Measurements from ENCODE around the gene TMEM178A.
A peak's percentile ranks its signal among the peaks of the same experiment; 100 is the strongest.
"Not testable (repeated sequence)": the region's sequence is repeated elsewhere in the genome, so short reads cannot be mapped to it uniquely, and the experiment has no call there.

TMEM178A gene

DNA sequence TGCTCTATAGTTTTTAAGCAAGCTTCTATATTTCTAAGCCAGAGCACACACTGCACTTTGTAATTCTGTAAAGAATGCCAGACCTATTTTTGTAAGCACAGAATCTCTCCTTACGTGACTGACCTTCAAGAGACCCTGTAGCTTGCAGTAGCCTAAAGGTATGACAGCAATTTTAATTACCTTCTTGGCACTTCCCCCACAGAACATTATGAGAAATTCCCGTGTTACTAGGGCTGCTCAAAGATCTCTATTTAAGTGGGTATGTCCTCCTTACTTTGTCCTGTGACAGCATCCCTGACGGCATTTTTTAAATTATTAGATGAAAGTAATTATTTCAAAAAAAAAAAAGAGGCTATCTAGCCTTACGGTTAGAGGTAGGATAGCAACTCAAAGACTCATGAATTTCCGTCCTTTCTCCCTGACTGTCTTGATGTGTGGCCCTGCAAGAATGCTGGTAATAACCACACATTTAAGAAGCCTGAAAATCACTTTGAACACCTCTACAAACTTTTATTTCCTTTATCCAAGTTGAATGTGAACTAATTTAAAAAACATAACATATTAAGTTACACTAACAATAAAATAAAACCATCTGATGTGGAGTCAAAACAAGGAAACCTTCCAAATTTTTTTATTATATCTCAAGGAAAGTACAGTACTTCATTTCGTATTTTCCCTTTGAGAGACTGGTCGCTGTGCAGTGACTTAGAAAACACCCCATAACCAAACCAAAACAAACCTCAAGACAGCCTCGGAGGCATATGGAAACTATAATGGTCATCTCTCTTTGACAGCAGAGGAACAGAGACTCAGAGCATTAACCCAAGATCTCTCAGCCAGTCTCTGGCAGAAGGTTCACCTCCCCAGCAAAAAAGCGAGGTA is 58.5 kb downstream of the TMEM178A start:
- no peak for FAIRE-seq
- no peak for DNase-seq (ENCODE audit: insufficient read length, low spot score)
- no peak for TF ChIP-seq POLR2A (IDR thresholded peaks at IDR 0.05; ENCODE audit: low read depth, low read length)

DNA sequence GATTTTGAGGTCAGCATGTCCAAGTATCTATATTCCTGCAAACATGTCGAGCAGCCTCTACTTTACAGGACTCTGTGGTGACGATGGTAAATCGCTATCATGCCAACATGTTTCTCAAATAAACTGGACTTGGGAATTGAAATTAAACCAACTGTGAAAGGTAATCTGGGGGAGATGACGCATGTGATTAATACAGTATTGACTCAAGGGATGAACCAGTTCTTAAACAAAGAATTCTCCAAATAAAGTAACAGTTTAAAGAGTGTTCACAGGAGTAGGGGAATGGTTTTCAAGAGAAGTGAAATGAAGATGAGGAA is 59.1 kb downstream of the TMEM178A start:
- FAIRE-seq (no peak), DNase-seq (ENCODE audit: insufficient read length, low spot score) (no peak)
- no peak for TF ChIP-seq POLR2A (IDR thresholded peaks at IDR 0.05; ENCODE audit: low read depth, low read length)

DNA sequence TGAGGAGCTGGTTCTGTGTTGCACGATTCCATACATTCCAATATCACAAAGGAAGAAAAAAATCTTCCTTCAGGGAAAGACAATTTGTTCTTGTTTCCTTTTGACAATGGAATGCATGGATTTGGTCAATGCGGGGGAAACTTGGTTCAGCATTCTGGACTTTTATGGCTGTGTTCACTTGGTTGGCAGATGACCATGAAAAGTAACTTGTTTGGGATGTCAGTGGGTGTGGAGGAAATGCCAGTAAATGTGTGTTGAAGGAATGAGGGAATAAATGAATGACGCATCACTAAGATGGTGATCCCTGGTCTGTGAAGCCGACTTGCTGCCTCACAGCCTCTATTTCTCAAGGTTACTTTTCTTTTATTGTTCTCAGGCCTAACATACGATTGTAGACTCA is 59.7 kb downstream of the TMEM178A start:
- TF ChIP-seq POLR2A (IDR thresholded peaks at IDR 0.05; ENCODE audit: low read depth, low read length) = no peak
- FAIRE-seq (no peak), DNase-seq (ENCODE audit: insufficient read length, low spot score) (no peak)

DNA sequence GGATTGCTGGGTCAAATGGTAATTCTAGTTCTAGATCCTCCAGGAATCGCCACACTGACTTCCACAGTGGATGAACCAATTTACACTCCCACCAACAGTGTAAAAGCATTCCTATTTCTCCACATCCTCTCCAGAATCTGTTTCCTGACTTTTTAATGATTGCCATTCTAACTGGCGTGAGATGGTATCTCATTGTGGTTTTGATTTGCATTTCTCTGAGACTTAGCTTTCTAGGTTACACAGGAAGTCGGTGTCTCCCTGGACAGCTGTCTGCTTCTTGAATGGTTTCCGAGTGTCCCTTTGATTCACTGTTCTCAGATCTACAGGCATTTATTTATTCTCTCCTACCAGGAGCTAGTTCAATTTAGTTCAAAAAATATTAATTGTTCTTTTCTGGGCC is 62.4 kb downstream of the TMEM178A start:
- not testable (repeated sequence) for DNase-seq (ENCODE audit: insufficient read length, low spot score); FAIRE-seq

DNA sequence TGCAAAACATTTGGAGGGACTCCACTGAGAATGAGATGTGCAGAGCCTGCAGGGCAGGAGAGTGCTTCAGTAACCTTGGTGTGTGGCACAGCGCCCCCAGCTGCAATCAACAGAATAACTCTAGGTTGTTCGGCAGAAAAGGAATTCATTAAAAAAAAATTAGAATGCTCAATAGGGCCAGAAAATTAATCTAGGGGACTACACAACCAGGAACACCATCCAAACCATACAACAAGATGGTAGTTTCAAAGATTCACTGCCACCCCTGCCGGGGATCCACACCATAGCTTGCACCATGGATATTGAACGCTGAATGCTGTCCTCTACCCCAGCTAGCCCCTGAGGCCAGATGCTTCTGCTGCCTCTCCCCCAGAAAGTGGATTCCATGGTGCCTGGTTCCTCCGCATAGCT is 63.2 kb downstream of the TMEM178A start:
- no peak for TF ChIP-seq POLR2A (IDR thresholded peaks at IDR 0.05; ENCODE audit: low read depth, low read length)
- FAIRE-seq = no peak

DNA sequence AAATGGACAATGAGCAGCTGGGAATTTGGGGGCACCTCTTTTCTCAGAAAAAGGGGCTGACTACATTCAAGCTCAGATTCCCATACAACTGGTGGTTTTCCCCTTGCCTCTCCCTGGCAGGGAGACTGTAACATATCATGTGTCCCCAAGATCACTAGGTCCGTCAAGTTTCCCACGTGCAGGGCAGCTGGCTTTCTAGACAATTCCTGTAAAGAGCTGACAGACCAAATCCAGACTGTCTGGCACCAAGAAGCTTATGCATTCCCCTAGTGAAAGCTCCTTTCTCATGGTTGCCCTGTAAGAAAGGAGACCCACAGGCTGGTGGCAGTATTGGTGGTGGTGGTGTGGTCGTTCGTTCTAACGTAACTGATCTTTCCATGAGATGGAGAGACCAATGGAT is 64.6 kb downstream of the TMEM178A start:
- FAIRE-seq = no peak
- no peak for TF ChIP-seq POLR2A (IDR thresholded peaks at IDR 0.05; ENCODE audit: low read depth, low read length)
- no peak for DNase-seq (ENCODE audit: insufficient read length, low spot score)

More for the DNA sequence above, 63.2 kb downstream of the TMEM178A start:
- peak; percentile 27 for DNase-seq (ENCODE audit: insufficient read length, low spot score)

DNA sequence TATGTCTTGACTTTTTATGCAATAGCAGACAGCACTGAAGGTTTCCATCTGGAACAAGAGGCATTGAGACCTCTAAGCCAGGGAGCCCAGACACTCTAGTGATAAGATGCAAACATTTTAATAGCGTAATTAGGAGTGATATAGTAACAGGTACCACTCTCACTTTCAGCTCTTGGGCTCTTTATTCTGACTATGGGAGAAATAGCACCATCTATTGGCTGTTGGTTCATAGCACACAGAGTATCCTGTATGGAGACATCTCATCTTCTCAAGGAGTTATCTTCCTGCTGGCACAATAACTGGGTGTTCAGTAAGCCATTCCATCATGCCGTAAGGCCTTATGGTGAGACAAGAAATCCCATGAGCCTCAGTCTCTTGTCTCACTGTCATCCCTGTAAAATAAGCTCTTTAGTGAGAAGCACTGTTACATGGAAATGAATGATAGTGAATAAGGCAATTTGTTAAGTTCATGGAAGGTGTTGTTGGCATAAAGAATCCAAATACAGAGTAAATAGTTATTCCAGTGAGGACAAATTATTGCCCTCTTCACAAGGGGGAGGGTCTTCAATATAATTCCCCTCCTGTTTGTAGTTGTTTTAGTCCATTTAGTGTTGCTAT is 65.1 kb downstream of the TMEM178A start:
- no peak for TF ChIP-seq POLR2A (IDR thresholded peaks at IDR 0.05; ENCODE audit: low read depth, low read length)
- no peak for FAIRE-seq
- no peak for DNase-seq (ENCODE audit: insufficient read length, low spot score)

DNA sequence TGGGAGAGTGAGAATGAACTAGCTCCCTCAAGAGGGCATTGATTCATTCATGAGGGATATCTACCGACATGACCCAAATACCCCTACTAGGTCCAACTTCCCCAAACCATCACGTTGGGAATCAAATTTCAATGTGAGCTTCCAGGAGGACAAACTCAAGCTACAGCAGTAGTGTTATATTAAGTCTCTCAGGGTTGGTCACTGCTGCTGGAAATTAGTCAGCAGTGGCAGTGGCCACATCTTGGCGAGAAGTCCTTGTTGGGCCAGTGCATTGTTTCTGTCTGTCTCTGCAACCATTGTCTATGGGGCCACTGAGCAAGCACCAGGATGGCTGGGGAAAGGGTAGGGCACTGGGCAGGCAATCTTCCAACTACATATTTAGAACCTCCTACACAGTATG is 65.8 kb downstream of the TMEM178A start:
- DNase-seq (ENCODE audit: insufficient read length, low spot score) = no peak
- FAIRE-seq = no peak
- TF ChIP-seq POLR2A (IDR thresholded peaks at IDR 0.05; ENCODE audit: low read depth, low read length) = no peak

DNA sequence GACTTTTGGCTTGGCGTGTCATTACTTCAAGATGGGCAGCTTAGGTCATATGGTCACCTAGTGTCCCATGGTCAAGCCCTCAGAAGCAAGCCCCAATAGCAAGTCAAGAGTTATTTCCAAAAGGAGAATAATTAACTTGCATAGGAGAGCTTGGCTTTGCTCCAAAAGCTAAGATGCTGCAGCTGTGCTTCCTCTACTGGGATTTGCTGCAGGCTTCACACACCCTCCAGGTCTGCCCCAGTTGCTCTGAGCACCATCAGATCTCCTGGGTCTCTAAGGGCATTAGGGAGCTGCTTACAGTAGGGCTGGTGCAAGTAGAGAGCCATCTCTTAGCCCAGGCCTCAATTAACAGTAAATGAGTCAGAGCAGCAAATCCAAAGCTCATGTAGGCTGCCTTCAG is 66.8 kb downstream of the TMEM178A start:
- TF ChIP-seq POLR2A (IDR thresholded peaks at IDR 0.05; ENCODE audit: low read depth, low read length) = no peak
- DNase-seq (ENCODE audit: insufficient read length, low spot score) = no peak
- FAIRE-seq = no peak

DNA sequence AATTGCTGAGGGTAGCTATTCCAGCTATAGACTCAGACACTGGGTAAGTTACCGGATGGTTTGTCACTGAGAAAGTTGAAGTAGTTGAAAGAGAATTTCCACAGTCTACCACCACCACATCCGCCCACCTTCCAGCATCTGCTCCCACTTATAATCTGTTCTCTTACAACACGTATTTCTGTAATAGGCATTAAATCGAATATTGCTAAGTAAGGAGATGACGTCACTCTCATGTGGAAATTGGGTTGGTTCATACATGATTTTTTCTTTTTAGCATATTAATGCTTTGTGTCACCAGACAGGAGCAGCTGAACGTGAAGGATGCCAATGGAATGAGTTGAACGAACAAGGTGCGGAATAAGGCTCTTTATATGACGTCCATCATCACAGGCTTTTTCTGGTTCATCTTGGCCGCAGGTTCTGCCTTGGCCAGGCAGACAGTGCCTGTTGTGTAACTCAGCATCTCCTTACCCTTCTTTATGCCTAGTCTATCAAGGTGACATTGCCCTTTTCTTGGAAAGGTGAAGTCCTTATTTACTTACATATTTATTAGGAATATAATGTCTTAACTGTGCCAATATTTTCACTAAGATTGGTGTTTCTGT is 67.5 kb downstream of the TMEM178A start:
- FAIRE-seq = no peak
- TF ChIP-seq POLR2A (IDR thresholded peaks at IDR 0.05; ENCODE audit: low read depth, low read length) = no peak
- DNase-seq (ENCODE audit: insufficient read length, low spot score) = no peak

DNA sequence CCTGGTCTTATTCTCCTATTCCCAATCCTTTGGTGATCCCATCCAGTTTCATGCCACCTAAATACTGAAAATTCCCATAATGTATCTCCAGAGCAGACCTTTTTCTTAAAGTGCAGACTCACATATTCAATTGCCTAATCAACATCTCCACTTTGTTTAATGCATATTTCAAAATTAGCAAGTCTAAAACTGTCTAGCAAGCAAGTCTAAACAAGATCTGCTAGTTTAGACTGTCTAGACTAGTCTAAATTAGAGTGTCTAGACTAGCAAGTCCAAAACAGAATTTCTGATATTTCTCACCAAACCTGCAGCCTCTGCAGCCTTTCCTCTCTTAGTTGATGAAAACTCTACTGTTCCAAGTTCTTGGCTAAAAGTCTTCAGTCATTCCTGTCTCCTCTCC is 68.7 kb downstream of the TMEM178A start:
- TF ChIP-seq POLR2A (IDR thresholded peaks at IDR 0.05; ENCODE audit: low read depth, low read length) = no peak
- DNase-seq (ENCODE audit: insufficient read length, low spot score) (no peak), FAIRE-seq (no peak)

DNA sequence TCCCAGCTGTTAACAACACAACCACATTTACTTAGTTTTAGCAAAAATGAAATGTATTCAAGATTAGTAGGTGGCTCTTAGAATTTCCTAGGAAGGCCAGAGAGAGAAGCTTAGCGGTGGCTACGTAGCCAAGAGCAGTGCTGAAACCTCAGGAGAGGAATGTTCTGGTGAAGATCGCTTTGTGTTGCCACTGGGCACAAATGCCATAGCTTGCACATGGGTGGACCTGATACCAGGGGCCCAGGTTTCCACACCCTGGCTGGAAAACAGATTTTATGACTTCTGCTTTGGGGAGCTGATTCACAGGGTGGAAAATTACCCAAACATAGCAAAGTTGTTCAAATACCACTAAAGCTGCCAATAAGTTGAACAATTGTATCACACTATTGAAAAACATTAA is 69.9 kb downstream of the TMEM178A start:
- no peak for FAIRE-seq
- no peak for DNase-seq (ENCODE audit: insufficient read length, low spot score)
- TF ChIP-seq POLR2A (IDR thresholded peaks at IDR 0.05; ENCODE audit: low read depth, low read length) = no peak

DNA sequence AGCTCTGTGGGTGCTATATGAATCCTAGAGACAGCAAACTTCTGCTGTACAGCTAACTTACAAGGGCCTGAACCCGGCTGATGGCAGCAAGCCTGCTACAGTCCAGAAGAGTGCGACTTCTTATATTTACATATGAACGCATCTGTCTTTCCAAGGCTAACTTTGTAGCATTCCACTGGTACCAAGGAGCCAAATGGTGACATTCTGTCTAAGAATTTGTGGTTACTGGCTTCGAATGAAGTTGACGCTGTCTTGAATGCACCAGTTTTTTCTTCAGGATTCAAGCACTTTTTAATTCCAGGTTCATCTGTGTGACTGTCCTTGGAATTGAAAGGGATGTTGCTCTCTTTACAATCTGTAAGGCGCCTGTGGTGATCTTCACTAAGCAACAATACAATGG is 70.9 kb downstream of the TMEM178A start:
- FAIRE-seq = no peak
- no peak for TF ChIP-seq POLR2A (IDR thresholded peaks at IDR 0.05; ENCODE audit: low read depth, low read length)
- DNase-seq (ENCODE audit: insufficient read length, low spot score) = no peak

DNA sequence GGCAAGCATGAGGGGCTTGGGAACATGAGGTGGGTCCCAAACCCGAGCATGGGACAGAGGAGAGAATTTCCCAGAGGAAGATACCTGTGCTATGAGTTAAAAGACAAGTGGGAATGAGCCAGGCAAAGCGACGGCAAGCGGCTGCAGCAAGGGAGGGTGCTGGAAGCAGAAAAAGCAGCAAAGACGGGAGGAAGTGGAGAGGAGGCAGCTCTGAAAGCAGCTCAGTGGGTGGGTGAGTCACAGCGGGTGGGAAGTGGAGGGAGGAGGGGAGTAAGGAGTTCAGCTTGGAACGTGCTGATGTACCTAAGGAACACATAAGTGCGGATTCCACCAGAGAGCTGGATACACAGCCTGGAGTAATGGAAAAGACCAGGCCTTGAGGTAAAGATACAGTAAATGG is 71.9 kb downstream of the TMEM178A start:
- DNase-seq (ENCODE audit: insufficient read length, low spot score) (no peak), FAIRE-seq (no peak)
- TF ChIP-seq POLR2A (IDR thresholded peaks at IDR 0.05; ENCODE audit: low read depth, low read length) = 0 out of 2 replicates have a peak, but pooled peaks have one; percentile 30

DNA sequence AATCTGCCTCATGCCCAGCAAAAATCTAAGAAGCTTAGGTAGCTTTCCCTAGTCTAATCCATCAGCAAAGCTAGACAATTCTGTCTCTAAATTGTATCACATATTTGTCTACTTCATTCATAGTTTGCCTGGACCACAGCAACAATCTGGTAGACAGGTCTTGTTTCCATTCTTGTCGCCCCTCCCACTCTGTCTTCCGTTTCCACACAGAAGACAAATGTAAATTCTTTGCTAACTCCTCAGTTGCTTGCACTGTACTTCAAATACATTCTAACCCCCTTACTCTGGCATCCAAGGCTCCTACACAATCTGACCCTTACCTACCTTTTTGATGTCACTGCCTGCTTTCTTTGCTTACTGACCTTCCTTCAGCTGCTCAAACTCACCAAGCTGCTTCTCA is 73.2 kb downstream of the TMEM178A start:
- no peak for FAIRE-seq
- no peak for TF ChIP-seq POLR2A (IDR thresholded peaks at IDR 0.05; ENCODE audit: low read depth, low read length)

More for the DNA sequence above, 73.2 kb downstream of the TMEM178A start:
- DNase-seq (ENCODE audit: insufficient read length, low spot score) = no peak

Measured in H54 (cell line).